Ishikawa (cell line): ENCODE measurements around the gene ARL10.

Source experiments
- CEBPB ChIP-seq: IDR thresholded peaks from 2 replicates; pipeline ENCODE4 v1.6.1; 2012
- CREB1 ChIP-seq: IDR thresholded peaks from 2 replicates; pipeline ENCODE4 v1.6.1; 2012; ENCODE audit warnings: low read depth
- EP300 ChIP-seq: IDR thresholded peaks from 2 replicates; pipeline ENCODE4 v1.6.1; 2012; ENCODE audit warnings: borderline replicate concordance
- RAD21 ChIP-seq: IDR thresholded peaks from 2 replicates; pipeline ENCODE4 v1.6.1; 2012; ENCODE audit warnings: low read depth
- TAF1 ChIP-seq: IDR thresholded peaks from 2 replicates; pipeline ENCODE4 v1.6.1; 2012; ENCODE audit warnings: low read depth, mild to moderate bottlenecking
- TCF12 ChIP-seq: IDR thresholded peaks from 2 replicates; pipeline ENCODE4 v1.6.1; 2012; ENCODE audit warnings: low read depth
- TEAD4 ChIP-seq: IDR thresholded peaks from 2 replicates; pipeline ENCODE4 v1.6.1; 2012
- YY1 ChIP-seq: IDR thresholded peaks from 2 replicates; pipeline ENCODE4 v1.6.1; 2012; ENCODE audit warnings: low read depth
- TF ChIP-seq, protein P1 (sequence below): IDR thresholded peaks from 2 replicates; pipeline ENCODE4 v1.6.1; 2012
- TF ChIP-seq, protein P2 (sequence below): IDR thresholded peaks from 2 replicates; pipeline ENCODE4 v1.6.1; 2012
- TF ChIP-seq, protein P3 (sequence below): IDR thresholded peaks from 2 replicates; pipeline ENCODE4 v1.6.1; 2012; ENCODE audit warnings: low read depth, mild to moderate bottlenecking

DNA sequence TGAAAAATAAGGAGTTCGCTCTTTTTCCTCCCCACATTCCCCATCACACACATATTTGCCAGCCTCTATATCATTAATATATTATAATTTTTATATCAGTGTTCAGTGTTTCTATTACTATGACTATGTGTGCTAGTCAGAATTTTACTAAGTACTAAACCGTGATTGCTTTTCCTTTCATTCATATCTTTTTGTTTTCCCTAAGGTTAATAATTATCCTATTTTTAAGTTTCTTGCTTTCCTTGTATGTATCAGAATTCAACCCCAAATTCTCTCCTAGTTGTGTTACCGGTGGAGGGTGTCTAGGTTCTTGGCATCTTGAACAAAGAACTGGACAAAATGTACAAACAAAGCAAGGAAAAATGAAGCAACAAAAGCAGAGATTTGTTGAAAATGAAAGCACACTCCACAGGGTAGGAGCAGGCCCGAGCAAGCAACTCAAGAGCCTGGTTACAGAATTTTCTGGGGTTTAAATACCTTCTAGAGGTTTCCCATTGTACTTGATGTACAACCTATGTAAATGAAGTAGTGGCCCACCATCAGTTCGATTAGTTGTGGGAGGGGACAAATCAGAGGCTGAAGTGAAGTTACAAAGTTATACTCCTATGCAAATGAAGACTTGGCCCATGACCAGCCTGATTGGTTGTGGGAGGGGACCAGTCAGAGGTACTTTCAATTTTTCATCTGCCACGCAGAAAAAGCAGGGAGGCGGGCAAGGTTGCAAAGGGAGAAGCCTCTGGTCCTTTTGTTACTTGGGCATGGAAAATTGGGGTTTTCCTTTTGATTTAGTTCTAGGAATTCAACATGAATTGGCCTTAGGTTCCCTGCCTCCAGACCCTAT, 47.5 kb upstream of the ARL10 start:
- TF ChIP-seq TEAD4, result no peak
- no peak for TF ChIP-seq EP300
- no peak for TF ChIP-seq RAD21
- no peak for TF ChIP-seq TAF1
- TF ChIP-seq, protein P1, sequence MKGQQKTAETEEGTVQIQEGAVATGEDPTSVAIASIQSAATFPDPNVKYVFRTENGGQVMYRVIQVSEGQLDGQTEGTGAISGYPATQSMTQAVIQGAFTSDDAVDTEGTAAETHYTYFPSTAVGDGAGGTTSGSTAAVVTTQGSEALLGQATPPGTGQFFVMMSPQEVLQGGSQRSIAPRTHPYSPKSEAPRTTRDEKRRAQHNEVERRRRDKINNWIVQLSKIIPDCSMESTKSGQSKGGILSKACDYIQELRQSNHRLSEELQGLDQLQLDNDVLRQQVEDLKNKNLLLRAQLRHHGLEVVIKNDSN, result no peak
- no peak for TF ChIP-seq TCF12
- TF ChIP-seq, protein P2, sequence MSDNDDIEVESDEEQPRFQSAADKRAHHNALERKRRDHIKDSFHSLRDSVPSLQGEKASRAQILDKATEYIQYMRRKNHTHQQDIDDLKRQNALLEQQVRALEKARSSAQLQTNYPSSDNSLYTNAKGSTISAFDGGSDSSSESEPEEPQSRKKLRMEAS, result no peak
- no peak for TF ChIP-seq CEBPB
- TF ChIP-seq, protein P3, sequence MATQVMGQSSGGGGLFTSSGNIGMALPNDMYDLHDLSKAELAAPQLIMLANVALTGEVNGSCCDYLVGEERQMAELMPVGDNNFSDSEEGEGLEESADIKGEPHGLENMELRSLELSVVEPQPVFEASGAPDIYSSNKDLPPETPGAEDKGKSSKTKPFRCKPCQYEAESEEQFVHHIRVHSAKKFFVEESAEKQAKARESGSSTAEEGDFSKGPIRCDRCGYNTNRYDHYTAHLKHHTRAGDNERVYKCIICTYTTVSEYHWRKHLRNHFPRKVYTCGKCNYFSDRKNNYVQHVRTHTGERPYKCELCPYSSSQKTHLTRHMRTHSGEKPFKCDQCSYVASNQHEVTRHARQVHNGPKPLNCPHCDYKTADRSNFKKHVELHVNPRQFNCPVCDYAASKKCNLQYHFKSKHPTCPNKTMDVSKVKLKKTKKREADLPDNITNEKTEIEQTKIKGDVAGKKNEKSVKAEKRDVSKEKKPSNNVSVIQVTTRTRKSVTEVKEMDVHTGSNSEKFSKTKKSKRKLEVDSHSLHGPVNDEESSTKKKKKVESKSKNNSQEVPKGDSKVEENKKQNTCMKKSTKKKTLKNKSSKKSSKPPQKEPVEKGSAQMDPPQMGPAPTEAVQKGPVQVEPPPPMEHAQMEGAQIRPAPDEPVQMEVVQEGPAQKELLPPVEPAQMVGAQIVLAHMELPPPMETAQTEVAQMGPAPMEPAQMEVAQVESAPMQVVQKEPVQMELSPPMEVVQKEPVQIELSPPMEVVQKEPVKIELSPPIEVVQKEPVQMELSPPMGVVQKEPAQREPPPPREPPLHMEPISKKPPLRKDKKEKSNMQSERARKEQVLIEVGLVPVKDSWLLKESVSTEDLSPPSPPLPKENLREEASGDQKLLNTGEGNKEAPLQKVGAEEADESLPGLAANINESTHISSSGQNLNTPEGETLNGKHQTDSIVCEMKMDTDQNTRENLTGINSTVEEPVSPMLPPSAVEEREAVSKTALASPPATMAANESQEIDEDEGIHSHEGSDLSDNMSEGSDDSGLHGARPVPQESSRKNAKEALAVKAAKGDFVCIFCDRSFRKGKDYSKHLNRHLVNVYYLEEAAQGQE, result no peak
- no peak for TF ChIP-seq CREB1
- no peak for TF ChIP-seq YY1
